Superior temporal gyrus (tissue), 1 donor: ENCODE measurements around the gene CCT8L2.
"Not testable (repeated sequence)": the region's sequence is repeated elsewhere in the genome, so short reads cannot be mapped to it uniquely, and the experiment has no call there.

Experiments used
- DNase-seq: peaks from one replicate; pipeline ENCODE4 v3.0.0-alpha.2; 2016; ENCODE audit errors: extremely low spot score

The CCT8L2 gene

GRCh38 chr22:16558376-16558945, 34.1 kb downstream of the CCT8L2 start:
- DNase-seq: not testable (repeated sequence)

GRCh38 chr22:16557511-16557910, 35.1 kb downstream of the CCT8L2 start:
- DNase-seq: not testable (repeated sequence)

DNA sequence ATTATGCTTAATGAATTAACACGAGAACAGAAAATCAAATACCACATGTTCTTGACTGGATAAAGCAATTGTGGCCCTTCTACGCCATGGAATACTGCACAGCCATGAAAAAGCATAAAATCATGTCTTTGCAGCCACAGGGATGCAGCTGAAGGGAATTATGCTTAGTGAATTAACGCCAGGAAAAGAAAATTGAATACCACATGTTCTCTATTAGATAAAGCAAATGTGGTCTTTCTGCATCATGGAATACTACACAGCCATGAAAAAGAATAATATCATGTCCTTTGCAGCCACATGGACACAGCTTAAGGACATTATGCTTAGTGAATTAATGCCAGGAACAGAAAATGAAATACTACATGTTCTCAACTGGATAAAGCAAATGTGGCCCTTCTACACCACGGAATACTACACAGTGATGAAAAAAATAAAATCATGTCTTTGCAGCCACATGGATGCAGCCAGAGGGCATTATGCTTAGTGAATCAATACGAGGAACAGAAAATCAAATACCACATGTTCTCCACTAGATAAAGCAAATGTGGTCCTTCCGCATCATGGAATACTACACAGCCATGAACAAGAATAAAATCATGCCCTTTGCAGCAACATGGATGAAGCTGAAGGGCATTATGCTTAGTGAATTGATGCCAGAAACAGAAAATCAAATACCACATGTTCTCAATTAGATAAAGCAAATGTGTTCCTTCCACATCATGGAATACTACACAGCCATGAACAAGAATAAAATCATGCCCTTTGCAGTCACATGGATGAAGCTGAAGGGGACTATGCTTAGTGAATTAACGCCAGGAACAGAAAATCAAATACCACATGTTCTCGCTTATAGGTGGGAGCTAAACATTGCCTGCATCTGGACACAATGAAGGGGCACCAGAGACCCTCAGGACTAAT, 37.3 kb downstream of the CCT8L2 start:
- not testable (repeated sequence) for DNase-seq

DNA sequence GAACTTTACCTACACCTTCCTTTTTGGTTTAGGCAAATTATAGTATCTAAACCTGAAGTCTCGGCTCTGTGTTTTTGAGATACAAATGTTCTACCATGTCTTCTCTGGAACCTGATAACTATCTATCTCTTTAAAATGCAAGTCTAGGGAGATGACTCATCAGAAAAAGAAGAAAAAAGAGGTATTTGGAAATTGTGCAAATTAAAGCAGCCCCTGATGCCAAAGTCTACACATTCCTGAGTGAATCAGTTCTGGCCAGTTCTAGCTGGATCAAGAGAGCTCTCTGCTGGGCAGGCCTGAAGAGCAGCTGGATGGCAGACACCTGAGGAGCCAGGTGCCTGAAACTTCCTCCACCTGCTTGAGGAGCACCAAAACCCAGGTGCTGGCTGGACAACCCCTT, 49.3 kb downstream of the CCT8L2 start:
- not testable (repeated sequence) for DNase-seq
